ENCODE data around the gene APOBEC3B.
"Not testable (repeated sequence)": the region's sequence is repeated elsewhere in the genome, so short reads cannot be mapped to it uniquely, and the experiment has no call there.

Gene APOBEC3B

GRCh38 chr22:39039306-39040126 is 57.4 kb downstream of the APOBEC3B start:
- DNase-seq, result no peak

GRCh38 chr22:39040155-39040537 is 58.0 kb downstream of the APOBEC3B start:
- not testable (repeated sequence) for DNase-seq

GRCh38 chr22:39040538-39041296 is 58.6 kb downstream of the APOBEC3B start, which contains the start of gene APOBEC3F:
TSS of gene APOBEC3F (plus strand) at chr22:39040864. CDS start at chr22:39040961, 97 bp downstream.
- DNase-seq, result not testable (repeated sequence)

- no peak for DNase-seq
These were observed 59.8 kb downstream of the APOBEC3B start for GRCh38 chr22:39041908-39042307.
